ENCODE measurements around the gene SPP1. TPM values are rescaled to one million over a fixed set of nuclear protein-coding genes. Genes with fewer than 3 reads are reported as not detected.

Gene SPP1
- polyA plus RNA-seq, 1 donor (not counting 4 experiments of a cell fraction or from before 2014, with no cell fraction given): 0.84 TPM

DNA sequence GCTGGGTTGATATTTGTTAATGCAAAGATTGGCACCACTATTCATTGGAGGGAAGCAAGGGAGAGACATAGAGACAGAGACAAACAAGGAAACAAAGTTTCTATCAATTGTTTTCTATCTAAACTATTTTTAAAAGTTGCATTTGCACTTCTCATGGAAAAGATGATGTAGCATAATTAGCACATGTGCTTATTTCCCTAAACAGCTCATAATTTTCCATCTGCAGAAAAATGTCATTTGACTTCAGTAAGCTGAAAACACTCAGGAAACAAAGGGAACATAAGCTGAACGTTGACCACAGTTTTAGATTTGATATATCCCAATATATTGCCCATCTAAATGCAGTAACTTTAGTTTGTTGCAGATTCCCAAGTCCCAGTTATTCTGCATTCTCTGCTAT is 18.5 kb upstream of the SPP1 start:
- no peaks in the 10 kb centered on the region for H3K9me1 ChIP-seq (ENCODE audit: control insufficient read depth, extremely low read depth, insufficient read depth, low read length)
- DNase-seq (ENCODE audit: low read depth, low spot score) (no peak), FAIRE-seq (no peak)
- H3K4me3 ChIP-seq (ENCODE audit: control insufficient read depth in 2 of 3, extremely low read depth in 1 of 3, insufficient read depth in 2 of 3, low read depth in 1 of 3, low read length in 3 of 3): no peak overlapping the region
- H4K20me1 ChIP-seq (ENCODE audit: control insufficient read depth, extremely low read depth, insufficient read depth, low read length): no peaks in the 10 kb centered on the region
- no peak overlapping the region for H3K4me2 ChIP-seq (ENCODE audit: control insufficient read depth, extremely low read depth, insufficient read depth, low read depth, low read length)
- TF ChIP-seq CTCF (optimal IDR thresholded peaks at IDR 0.05 in 1 of 3, IDR thresholded peaks at IDR 0.05 in 1 of 3, conservative IDR thresholded peaks at IDR 0.05 in 1 of 3; ENCODE audit: extremely low read depth in 1 of 3, insufficient read depth in 2 of 3, low read length in 3 of 3): no peak
- TF ChIP-seq EZH2 (IDR thresholded peaks at IDR 0.05; ENCODE audit: low read length): no peak
- dilution Hi-C loops (cut with MboI; ENCODE audit: extremely low pct_ligation_motif_present, low sequenced_read_pairs): loop anchor here (25.0 kb wide), 1 partner anchor 95 kb away; no protein-coding TSS in a partner anchor
- no peaks in the 10 kb centered on the region for H3K36me3 ChIP-seq (ENCODE audit: control insufficient read depth in 2 of 2, extremely low read depth in 1 of 2, insufficient read depth in 2 of 2, low read length in 2 of 2)
- H3K27ac ChIP-seq (ENCODE audit: control insufficient read depth, insufficient read depth, low read length): no peak overlapping the region
- peaks cover 3% of the 10 kb centered on the region for H3K4me1 ChIP-seq (ENCODE audit: control insufficient read depth, extremely low read depth, insufficient read depth, low read length)
- no peaks in the 10 kb centered on the region for H3K79me2 ChIP-seq (ENCODE audit: control insufficient read depth, insufficient read depth, low read length)
- no peaks in the 10 kb centered on the region for H3K9me3 ChIP-seq (ENCODE audit: control insufficient read depth, low read depth, low read length)
- no peaks in the 10 kb centered on the region for H3K27me3 ChIP-seq (ENCODE audit: control insufficient read depth, extremely low read depth, insufficient read depth, low read length)
- no peak overlapping the region for H2AFZ ChIP-seq (ENCODE audit: control insufficient read depth, low read length)
- no peak overlapping the region for H3K9ac ChIP-seq (ENCODE audit: control insufficient read depth, extremely low read depth, insufficient read depth, low read length)

DNA sequence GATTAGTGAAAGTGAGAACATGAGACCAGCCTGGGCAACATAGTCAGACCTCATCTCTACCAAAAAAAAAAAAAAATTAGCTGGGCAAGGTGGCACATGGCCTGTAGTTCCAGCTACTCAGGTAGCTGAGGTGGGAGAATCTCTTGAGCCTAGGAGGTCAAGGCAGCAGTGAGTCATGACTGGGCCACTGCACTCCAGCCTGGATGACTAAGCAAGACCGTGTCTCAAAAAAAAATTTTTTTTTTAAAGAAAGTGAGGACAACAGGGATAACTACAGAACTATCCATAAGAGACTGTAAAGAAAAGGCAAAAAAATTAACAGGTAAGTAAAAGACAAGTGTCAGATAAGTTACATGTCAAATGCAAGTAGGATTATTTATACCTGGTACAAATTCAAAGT is 13.5 kb upstream of the SPP1 start:
- Histone ChIP-seq H3K27ac (ENCODE audit: control insufficient read depth, insufficient read depth, low read length) (no peak overlapping the region), H3K36me3 (ENCODE audit: control insufficient read depth in 2 of 2, extremely low read depth in 1 of 2, insufficient read depth in 2 of 2, low read length in 2 of 2) (no peaks in the 10 kb centered on the region), H3K4me1 (ENCODE audit: control insufficient read depth, extremely low read depth, insufficient read depth, low read length) (peaks cover 5% of the 10 kb centered on the region), H3K27me3 (ENCODE audit: control insufficient read depth, extremely low read depth, insufficient read depth, low read length) (no peaks in the 10 kb centered on the region), H3K79me2 (ENCODE audit: control insufficient read depth, insufficient read depth, low read length) (no peaks in the 10 kb centered on the region), H3K9ac (ENCODE audit: control insufficient read depth, extremely low read depth, insufficient read depth, low read length) (no peak overlapping the region), H3K9me3 (ENCODE audit: control insufficient read depth, low read depth, low read length) (no peaks in the 10 kb centered on the region), H3K4me3 (ENCODE audit: control insufficient read depth in 2 of 3, extremely low read depth in 1 of 3, insufficient read depth in 2 of 3, low read depth in 1 of 3, low read length in 3 of 3) (no peak overlapping the region), H4K20me1 (ENCODE audit: control insufficient read depth, extremely low read depth, insufficient read depth, low read length) (no peaks in the 10 kb centered on the region), H3K4me2 (ENCODE audit: control insufficient read depth, extremely low read depth, insufficient read depth, low read depth, low read length) (no peak overlapping the region), H3K9me1 (ENCODE audit: control insufficient read depth, extremely low read depth, insufficient read depth, low read length) (no peaks in the 10 kb centered on the region), H2AFZ (ENCODE audit: control insufficient read depth, low read length) (no peak overlapping the region)
- TF ChIP-seq CTCF (optimal IDR thresholded peaks at IDR 0.05 in 1 of 3, IDR thresholded peaks at IDR 0.05 in 1 of 3, conservative IDR thresholded peaks at IDR 0.05 in 1 of 3; ENCODE audit: extremely low read depth in 1 of 3, insufficient read depth in 2 of 3, low read length in 3 of 3) (no peak), EZH2 (IDR thresholded peaks at IDR 0.05; ENCODE audit: low read length) (no peak)
- no peak for DNase-seq (ENCODE audit: low read depth, low spot score)
- FAIRE-seq: no peak
- dilution Hi-C loops (cut with MboI; ENCODE audit: extremely low pct_ligation_motif_present, low sequenced_read_pairs): loop anchor here (25.0 kb wide), 1 partner anchor 100 kb away; no protein-coding TSS in a partner anchor
